ENCODE measurements around the gene ELOA.

ELOA gene

GRCh38 chr1:23784846-23785245 lies 41.6 kb downstream of the ELOA start:
- H3K4me3 ChIP-seq (ENCODE audit: low read depth, low read length) = no peak overlapping the region
- no peak for TF ChIP-seq CTCF (conservative IDR thresholded peaks at IDR 0.05; ENCODE audit: low read depth, low read length)
- no peak for DNase-seq (ENCODE audit: low read depth)

GRCh38 chr1:23787701-23788100 lies 44.4 kb downstream of the ELOA start:
- no peak overlapping the region for H3K4me3 ChIP-seq (ENCODE audit: low read depth, low read length)
- TF ChIP-seq CTCF (conservative IDR thresholded peaks at IDR 0.05; ENCODE audit: low read depth, low read length) = no peak
- DNase-seq (ENCODE audit: low read depth) = no peak

- no peak overlapping the region for H3K4me3 ChIP-seq (ENCODE audit: low read depth, low read length)
- TF ChIP-seq CTCF (conservative IDR thresholded peaks at IDR 0.05; ENCODE audit: low read depth, low read length) = no peak
- DNase-seq (ENCODE audit: low read depth) = no peak
Measured at GRCh38 chr1:23788695-23789094, 45.4 kb downstream of the ELOA start.

GRCh38 chr1:23790696-23791515 lies 47.6 kb downstream of the ELOA start, which contains the start of gene LYPLA2:
TSS of gene LYPLA2 (plus strand) at chr1:23791145. CDS start at chr1:23792683, 1,538 bp downstream.
- H3K4me3 ChIP-seq (ENCODE audit: low read depth, low read length) = peak within 1 kb of the TSS; percentile 82
- peak; percentile 17 for TF ChIP-seq CTCF (conservative IDR thresholded peaks at IDR 0.05; ENCODE audit: low read depth, low read length)
- peak; percentile 91 for DNase-seq (ENCODE audit: low read depth)

- no peak for DNase-seq (ENCODE audit: low read depth)
- peak overlapping the region; percentile 82 for H3K4me3 ChIP-seq (ENCODE audit: low read depth, low read length)
Measured at GRCh38 chr1:23791516-23792047, 48.3 kb downstream of the ELOA start.

GRCh38 chr1:23792151-23792945 lies 49.1 kb downstream of the ELOA start:
- no peak for TF ChIP-seq CTCF (conservative IDR thresholded peaks at IDR 0.05; ENCODE audit: low read depth, low read length)
- H3K4me3 ChIP-seq (ENCODE audit: low read depth, low read length) = peak overlapping the region; percentile 82
- no peak for DNase-seq (ENCODE audit: low read depth)

More at GRCh38 chr1:23791516-23792047, 48.3 kb downstream of the ELOA start:
- TF ChIP-seq CTCF (conservative IDR thresholded peaks at IDR 0.05; ENCODE audit: low read depth, low read length) = no peak
